Natural killer cell (primary cell): ENCODE data around the gene PKP3. TPM values are rescaled to one million over a fixed set of nuclear protein-coding genes. Genes with fewer than 3 reads are reported as not detected.

Source experiments
- ATAC-seq, 3 donors: fragments of 150-1000 bp in 2 of 3; fragments of 200-7000 bp in 1 of 3; cut with Tn5 transposase; 1 replicate in 1 of 3; 2 replicates in 2 of 3; pipeline ENCODE4 v1.10.0; 2021; ENCODE audit warnings: mild to moderate bottlenecking in 2 of 3, moderate library complexity in 2 of 3
- DNase-seq, 2 donors: peaks; one replicate each; pipeline versions ENCODE4 v3.0.0 to v3.0.0-alpha.2; 2013 to 2021; ENCODE audit warnings: mixed read lengths in 1 of 2
- H3K27ac ChIP-seq: one replicate; pipeline ENCODE4 v1.5.1; 2013; ENCODE audit warnings: mild to moderate bottlenecking, low read length
- H3K27me3 ChIP-seq: one replicate; pipeline ENCODE4 v1.6.1; 2013; ENCODE audit warnings: low read length; ENCODE audit not compliant: control insufficient read depth, insufficient read depth
- H3K36me3 ChIP-seq: one replicate; pipeline ENCODE4 v1.6.1; 2013; ENCODE audit warnings: low read length; ENCODE audit not compliant: control insufficient read depth, insufficient read depth
- H3K4me1 ChIP-seq: one replicate; pipeline ENCODE4 v1.6.1; 2013; ENCODE audit warnings: low read length; ENCODE audit not compliant: control insufficient read depth, insufficient read depth
- H3K4me3 ChIP-seq: one replicate; pipeline ENCODE4 v1.5.1; 2013; ENCODE audit warnings: low read length
- H3K9me3 ChIP-seq: one replicate; pipeline ENCODE4 v1.6.1; 2013; ENCODE audit warnings: low read length; ENCODE audit not compliant: control insufficient read depth, insufficient read depth
- H3K27ac Mint-ChIP-seq, 2 donors: one replicate each; pipeline ENCODE4 v1.8.0; 2022; ENCODE audit warnings: mild to moderate bottlenecking in 2 of 2, mixed read lengths in 2 of 2, moderate library complexity in 1 of 2
- H3K27me3 Mint-ChIP-seq, 2 donors: one replicate each; pipeline ENCODE4 v1.8.0; 2022; ENCODE audit warnings: low read depth in 2 of 2, mixed read lengths in 2 of 2
- H3K36me3 Mint-ChIP-seq: one replicate; pipeline ENCODE4 v1.8.0; 2022; ENCODE audit warnings: mixed read lengths
- H3K4me1 Mint-ChIP-seq, 2 donors: one replicate each; pipeline ENCODE4 v1.8.0; 2022; ENCODE audit warnings: mixed read lengths in 2 of 2
- H3K4me3 Mint-ChIP-seq: one replicate; pipeline ENCODE4 v1.8.0; 2022; ENCODE audit warnings: mild to moderate bottlenecking, moderate library complexity, mixed read lengths
- H3K9me3 Mint-ChIP-seq, 2 donors: one replicate each; pipeline ENCODE4 v1.8.0; 2022; ENCODE audit warnings: mixed read lengths in 2 of 2
- WGBS: methylation state at CpG from one replicate; pipeline ENCODE4 v1.1.7; 2013; ENCODE audit warnings: missing lambda C conversion rate; ENCODE audit not compliant: insufficient coverage; 5-methylcytosine and 5-hydroxymethylcytosine counted together
- intact Hi-C: fragments of 100-400 bp; cut with micrococcal nuclease; formaldehyde crosslinking; loops from one replicate; pipeline ENCODE4 v1.14.2; 2022
- total RNA-seq, 4 donors: library from RNA; stranded (reverse); fragments of 120-200 nt in 1 of 4; gene quantifications; one replicate each; pipeline versions ENCODE4 v1.2.3 to v1.2.4, GENCODE V29; 2013 to 2022
- TF ChIP-seq, protein P1 (sequence below): fragments of 200-600 bp; IDR thresholded peaks from one replicate; pipeline ENCODE4 v1.8.0; 2022; ENCODE audit warnings: antibody characterized with exemption

Gene PKP3
- total RNA-seq, 3 donors from 2014 or later (not counting 1 experiment from before 2014, with no cell fraction given), result 0.29 to 0.56 TPM; not detected in 1

DNA sequence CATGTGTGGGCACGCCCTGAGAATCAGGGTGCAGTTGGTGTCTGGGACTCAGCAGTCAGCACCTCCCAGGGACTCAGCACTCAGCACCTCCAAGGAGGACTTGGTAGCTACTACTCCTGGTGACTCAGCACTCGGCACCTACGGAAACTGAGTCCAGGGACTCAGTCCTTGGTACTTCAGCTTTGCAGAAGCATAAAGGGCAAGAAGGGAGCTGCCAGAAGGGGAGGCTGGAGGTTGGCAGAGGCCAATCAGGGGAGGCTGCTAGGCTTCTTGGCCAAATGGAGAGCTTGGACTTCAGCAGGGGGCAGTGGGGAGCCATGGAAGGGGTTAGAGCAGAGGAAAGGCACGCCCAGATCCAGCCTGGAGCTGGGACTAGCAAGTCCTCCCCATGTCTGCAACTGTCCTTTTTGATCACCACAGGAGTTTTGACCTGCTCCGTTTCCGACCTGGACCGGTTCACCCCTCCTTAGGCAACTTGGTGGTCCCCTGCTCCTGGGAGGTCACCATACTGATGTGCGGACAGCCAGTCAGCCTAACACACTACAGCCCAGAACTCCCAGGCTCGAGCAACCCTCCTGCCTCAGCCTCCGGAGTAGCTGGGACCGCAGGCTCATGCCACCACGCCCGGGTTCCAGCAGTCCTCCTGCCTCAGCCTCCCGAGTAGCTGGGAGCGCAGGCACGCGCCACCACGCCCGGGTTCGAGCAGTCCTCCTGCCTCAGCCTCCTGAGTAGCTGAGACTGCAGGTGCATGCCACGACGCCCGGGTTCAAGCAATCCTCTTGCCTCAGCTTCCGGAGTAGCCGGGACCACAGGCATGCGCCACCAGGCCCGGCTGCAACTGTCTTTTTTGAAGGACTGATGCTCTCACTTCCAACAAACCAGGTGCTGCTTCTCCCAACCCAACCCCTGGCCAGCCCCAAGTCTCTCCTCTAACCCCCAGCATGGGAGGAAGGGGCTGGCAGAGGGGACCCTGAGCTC lies 46.3 kb downstream of the PKP3 start:
- no peaks in the 10 kb centered on the region for H3K36me3 ChIP-seq
- H3K27me3 ChIP-seq, result no peaks in the 10 kb centered on the region
- no peaks in the 10 kb centered on the region for H3K9me3 Mint-ChIP-seq
- H3K36me3 Mint-ChIP-seq, result no peaks in the 10 kb centered on the region
- no peak overlapping the region for H3K27ac ChIP-seq
- peaks cover 40% of the 10 kb centered on the region for H3K4me1 ChIP-seq
- TF ChIP-seq, protein P1, sequence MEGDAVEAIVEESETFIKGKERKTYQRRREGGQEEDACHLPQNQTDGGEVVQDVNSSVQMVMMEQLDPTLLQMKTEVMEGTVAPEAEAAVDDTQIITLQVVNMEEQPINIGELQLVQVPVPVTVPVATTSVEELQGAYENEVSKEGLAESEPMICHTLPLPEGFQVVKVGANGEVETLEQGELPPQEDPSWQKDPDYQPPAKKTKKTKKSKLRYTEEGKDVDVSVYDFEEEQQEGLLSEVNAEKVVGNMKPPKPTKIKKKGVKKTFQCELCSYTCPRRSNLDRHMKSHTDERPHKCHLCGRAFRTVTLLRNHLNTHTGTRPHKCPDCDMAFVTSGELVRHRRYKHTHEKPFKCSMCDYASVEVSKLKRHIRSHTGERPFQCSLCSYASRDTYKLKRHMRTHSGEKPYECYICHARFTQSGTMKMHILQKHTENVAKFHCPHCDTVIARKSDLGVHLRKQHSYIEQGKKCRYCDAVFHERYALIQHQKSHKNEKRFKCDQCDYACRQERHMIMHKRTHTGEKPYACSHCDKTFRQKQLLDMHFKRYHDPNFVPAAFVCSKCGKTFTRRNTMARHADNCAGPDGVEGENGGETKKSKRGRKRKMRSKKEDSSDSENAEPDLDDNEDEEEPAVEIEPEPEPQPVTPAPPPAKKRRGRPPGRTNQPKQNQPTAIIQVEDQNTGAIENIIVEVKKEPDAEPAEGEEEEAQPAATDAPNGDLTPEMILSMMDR, result no peak
- H3K4me1 Mint-ChIP-seq, result peaks cover 5 to 12% of the 10 kb centered on the region in 2 donors
- H3K9me3 ChIP-seq, result no peaks in the 10 kb centered on the region
- intact Hi-C loops, result no loop called here
- no peak overlapping the region for H3K4me3 Mint-ChIP-seq
- no peak for DNase-seq
- 97% methylated on average over 27 of the region's 27 CpGs for WGBS
- no peak overlapping the region for H3K4me3 ChIP-seq
- H3K27me3 Mint-ChIP-seq, result peaks cover 0 to 3% of the 10 kb centered on the region in 2 donors
- ATAC-seq, result no peak
- H3K27ac Mint-ChIP-seq, result peak overlapping the region in 1 of 2 donors; percentile 52

- TF ChIP-seq, protein P1, result no peak
- Histone ChIP-seq H3K36me3 (no peaks in the 10 kb centered on the region), H3K4me1 (peaks cover 40% of the 10 kb centered on the region), H3K27me3 (no peaks in the 10 kb centered on the region), H3K27ac (no peak overlapping the region), H3K9me3 (no peaks in the 10 kb centered on the region), H3K4me3 (no peak overlapping the region)
- DNase-seq (no peak), ATAC-seq (no peak)
- Mint-ChIP-seq H3K27me3 (peaks cover 0 to 3% of the 10 kb centered on the region in 2 donors), H3K4me3 (no peak overlapping the region), H3K27ac (peak overlapping the region in 1 of 2 donors; percentile 52), H3K36me3 (no peaks in the 10 kb centered on the region), H3K4me1 (peaks cover 5 to 12% of the 10 kb centered on the region in 2 donors), H3K9me3 (no peaks in the 10 kb centered on the region)
- intact Hi-C loops, result no loop called here
- WGBS, result 91% methylated on average over 12 of the region's 13 CpGs
Measured at GRCh38 chr11:441043-441417, 47.0 kb downstream of the PKP3 start.

DNA sequence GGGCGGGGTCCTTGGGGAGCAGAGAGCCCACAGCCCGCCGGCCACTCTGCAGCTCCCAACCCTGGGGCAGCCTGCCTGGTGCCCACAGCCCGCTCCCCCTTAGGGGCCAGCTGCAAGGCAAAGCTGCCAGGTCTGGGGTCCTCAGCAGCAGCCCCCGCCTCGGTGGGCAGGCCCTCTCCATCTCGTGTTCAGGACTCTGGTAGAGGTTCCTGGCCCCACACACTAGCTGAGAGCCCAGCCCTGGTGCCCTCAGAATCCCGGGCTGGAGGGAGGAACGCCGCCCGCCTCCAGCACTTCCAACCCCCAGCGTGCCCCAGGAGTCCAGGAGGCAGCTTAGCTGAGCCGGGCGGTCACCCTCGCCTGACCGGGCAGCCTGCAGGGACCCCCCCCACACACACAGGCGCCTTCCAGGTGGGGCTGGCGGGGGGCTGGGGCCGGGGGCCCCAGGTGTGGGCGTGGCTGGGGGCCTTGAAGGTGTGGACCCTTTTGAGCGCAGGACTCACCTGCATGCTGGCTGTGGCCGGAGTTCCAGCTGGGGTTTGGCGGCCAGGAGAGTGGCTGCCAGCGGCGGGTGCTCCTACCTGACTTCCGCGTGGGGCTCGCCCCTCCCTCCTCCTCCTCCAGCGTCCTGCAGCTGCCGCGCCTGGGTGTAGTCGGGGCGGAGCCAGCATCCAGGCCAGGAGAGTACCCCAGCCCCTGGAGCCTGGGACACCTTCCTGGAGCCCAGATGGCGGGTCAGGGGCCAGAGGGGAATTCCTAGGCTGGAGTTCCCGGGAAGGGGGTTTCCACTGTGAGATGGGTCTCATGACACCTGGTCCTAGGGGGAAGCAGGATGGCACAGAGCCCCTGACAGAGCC lies 47.6 kb downstream of the PKP3 start, which contains the start of gene ANO9:
TSS of gene ANO9 (minus strand) at position 594 of the 857 bp plus-strand sequence. CDS start at position 509, 85 bp downstream.
- no peaks in the 10 kb centered on the region for H3K36me3 Mint-ChIP-seq
- H3K4me3 ChIP-seq, result peak within 1 kb of the TSS; percentile 8
- intact Hi-C loops, result no loop called here
- H3K4me3 Mint-ChIP-seq, result no peak within 1 kb of the TSS
- H3K27me3 Mint-ChIP-seq, result peaks cover 0 to 3% of the 10 kb centered on the region in 2 donors
- TF ChIP-seq, protein P1, result no peak
- no peaks in the 10 kb centered on the region for H3K9me3 Mint-ChIP-seq
- H3K27ac ChIP-seq, result no peak within 1 kb of the TSS
- peaks cover 40% of the 10 kb centered on the region for H3K4me1 ChIP-seq
- peak in 1 of 2 donors; percentile 80 for DNase-seq
- no peaks in the 10 kb centered on the region for H3K9me3 ChIP-seq
- no peaks in the 10 kb centered on the region for H3K27me3 ChIP-seq
- H3K4me1 Mint-ChIP-seq, result peaks cover 5 to 12% of the 10 kb centered on the region in 2 donors
- H3K27ac Mint-ChIP-seq, result peak within 1 kb of the TSS in 1 of 2 donors; percentile 52
- no peaks in the 10 kb centered on the region for H3K36me3 ChIP-seq
- 23% methylated on average over 35 of the region's 35 CpGs for WGBS
- ATAC-seq, result peak; percentile 45 to 86 (median 78)
